ENCODE results near the gene DUSP3. TPM values are rescaled to one million over a fixed set of nuclear protein-coding genes. Genes with fewer than 3 reads are reported as not detected.

The DUSP3 gene
- 41.6 and 76.2 TPM in 2 replicates for total RNA-seq

GRCh38 chr17:43778337-43779144 lies at the start of gene DUSP3:
TSS of gene DUSP3 (minus strand) at chr17:43778977. CDS start at chr17:43778924, 53 bp downstream.
- DNase-seq (ENCODE audit: low read depth in 2 of 2) = peak; percentile 93 to 97

GRCh38 chr17:43827596-43827995 lies 48.8 kb upstream of the DUSP3 start:
- DNase-seq (ENCODE audit: low read depth in 2 of 2) = no peak

GRCh38 chr17:43826206-43826605 lies 47.4 kb upstream of the DUSP3 start:
- no peak for DNase-seq (ENCODE audit: low read depth in 2 of 2)

GRCh38 chr17:43825567-43825966 lies 46.8 kb upstream of the DUSP3 start:
- DNase-seq (ENCODE audit: low read depth in 2 of 2) = no peak

- DNase-seq (ENCODE audit: low read depth in 2 of 2) = peak in 1 of 2 donors; percentile 25
These were observed 44.7 kb upstream of the DUSP3 start for GRCh38 chr17:43823350-43824084.

GRCh38 chr17:43822570-43823190 lies 43.9 kb upstream of the DUSP3 start:
- no peak for DNase-seq (ENCODE audit: low read depth in 2 of 2)

- no peak for DNase-seq (ENCODE audit: low read depth in 2 of 2)
These were observed 42.0 kb upstream of the DUSP3 start for GRCh38 chr17:43820759-43821158.

GRCh38 chr17:43818966-43819365 lies 40.2 kb upstream of the DUSP3 start:
- DNase-seq (ENCODE audit: low read depth in 2 of 2) = no peak

GRCh38 chr17:43817826-43818225 lies 39.0 kb upstream of the DUSP3 start:
- no peak for DNase-seq (ENCODE audit: low read depth in 2 of 2)

GRCh38 chr17:43816336-43817320 lies 37.9 kb upstream of the DUSP3 start:
- no peak for DNase-seq (ENCODE audit: low read depth in 2 of 2)

- DNase-seq (ENCODE audit: low read depth in 2 of 2) = peak in 1 of 2 donors; percentile 72
These were observed 35.9 kb upstream of the DUSP3 start for GRCh38 chr17:43814714-43815113.

- DNase-seq (ENCODE audit: low read depth in 2 of 2) = no peak
These were observed 35.2 kb upstream of the DUSP3 start for GRCh38 chr17:43814026-43814425.

- no peak for DNase-seq (ENCODE audit: low read depth in 2 of 2)
These were observed 34.6 kb upstream of the DUSP3 start for GRCh38 chr17:43813386-43813785.

- no peak for DNase-seq (ENCODE audit: low read depth in 2 of 2)
These were observed 33.9 kb upstream of the DUSP3 start for GRCh38 chr17:43812396-43813265.

GRCh38 chr17:43810823-43811222 lies 32.0 kb upstream of the DUSP3 start:
- DNase-seq (ENCODE audit: low read depth in 2 of 2) = no peak

- no peak for DNase-seq (ENCODE audit: low read depth in 2 of 2)
These were observed 31.5 kb upstream of the DUSP3 start for GRCh38 chr17:43810226-43810715.

GRCh38 chr17:43809121-43809520 lies 30.3 kb upstream of the DUSP3 start:
- no peak for DNase-seq (ENCODE audit: low read depth in 2 of 2)

- DNase-seq (ENCODE audit: low read depth in 2 of 2) = no peak
These were observed 29.3 kb upstream of the DUSP3 start for GRCh38 chr17:43808076-43808475.

GRCh38 chr17:43805117-43805516 lies 26.3 kb upstream of the DUSP3 start:
- no peak for DNase-seq (ENCODE audit: low read depth in 2 of 2)

- DNase-seq (ENCODE audit: low read depth in 2 of 2) = peak in 1 of 2 donors; percentile 54
These were observed 25.0 kb upstream of the DUSP3 start for GRCh38 chr17:43803758-43804157.
